Right ventricle myocardium superior (tissue), 1 donor: ENCODE data around the gene KCNJ5. TPM values are rescaled to one million over a fixed set of nuclear protein-coding genes. Genes with fewer than 3 reads are reported as not detected.

Experiments used
- ATAC-seq: fragments of 200-7000 bp; cut with Tn5 transposase; one replicate; pipeline ENCODE4 v1.9.1; 2020; ENCODE audit warnings: mild to moderate bottlenecking; ENCODE audit not compliant: poor library complexity
- DNase-seq: peaks from one replicate; pipeline ENCODE4 v3.0.0-alpha.2; 2020
- intact Hi-C: fragments of 100-400 bp; cut with DNase I; formaldehyde crosslinking; loops from one replicate; pipeline ENCODE4 v1.11.2; 2022
- long read RNA-seq: library from polyadenylated mRNA; unstranded; transcript quantifications from one replicate; pipeline ENCODE4 v2.0.0, GENCODE V29; 2021
- total RNA-seq: library from RNA; stranded (reverse); fragmentation: NEBNext Ultra II Directional; extraction: Animal tissue kit (Norgen Biotek cat#: 25700); gene quantifications from one replicate; pipeline ENCODE4 v1.2.1, GENCODE V29; 2021
- donor health status: DM: no; HTN: yes; CAD: no; lungs with severe emphysema.

Gene KCNJ5
- total RNA-seq, result 4.4 TPM
- long read RNA-seq, full-length matches to known transcripts, result 10 of 14 reads
- long read RNA-seq, partial matches to known transcripts, result 1 of 14 reads
- long read RNA-seq, other reads (novel, unspliced or antisense), result 3 of 14 reads

DNA sequence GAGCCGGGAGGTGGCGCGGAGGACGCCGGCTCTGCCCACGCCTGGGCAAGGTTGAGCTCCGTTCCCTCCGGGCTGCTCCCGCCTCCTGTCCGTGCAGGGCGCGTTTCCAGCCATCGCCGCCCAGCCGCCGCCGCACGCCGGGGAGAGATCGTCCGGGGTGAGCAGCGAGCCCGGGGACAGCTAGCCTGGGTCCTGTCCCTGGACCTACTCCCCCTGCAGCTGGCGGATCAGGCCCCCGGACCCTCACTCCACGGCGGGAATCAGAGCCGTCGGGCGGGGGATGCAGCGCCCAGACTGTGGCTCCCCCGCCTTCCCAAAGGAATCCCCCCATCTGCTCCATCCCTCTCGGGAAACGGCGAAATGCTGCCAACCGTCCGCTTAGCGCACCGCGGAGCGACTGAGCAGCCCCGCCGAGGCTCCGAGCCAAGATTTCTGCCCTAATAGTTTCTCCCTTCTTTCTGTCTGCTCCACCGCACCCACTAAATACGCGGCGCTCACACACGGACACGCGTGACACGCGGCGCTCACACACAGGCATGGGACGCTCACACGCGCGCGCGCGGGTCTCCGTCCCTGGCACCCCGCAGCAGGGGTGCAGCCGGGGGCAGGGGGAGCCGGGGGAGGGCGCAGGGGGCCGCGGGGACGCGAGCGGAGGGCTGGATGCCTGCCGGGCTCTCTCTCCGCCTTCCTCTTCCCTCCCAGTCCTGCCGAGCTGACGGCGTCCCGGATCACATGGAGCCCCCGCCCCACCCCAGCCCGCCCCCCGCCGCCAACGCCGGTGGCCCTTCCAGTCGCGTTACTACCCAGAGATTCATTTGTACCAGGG, at the start of gene KCNJ5:
TSS of gene KCNJ5 (plus strand) at position 814 of the 826 bp plus-strand sequence. CDS start 19,918 bp downstream, outside the sequence.
- peak; percentile 59 for ATAC-seq
- peak; percentile 67 for DNase-seq
- intact Hi-C loops, result no loop called here

DNA sequence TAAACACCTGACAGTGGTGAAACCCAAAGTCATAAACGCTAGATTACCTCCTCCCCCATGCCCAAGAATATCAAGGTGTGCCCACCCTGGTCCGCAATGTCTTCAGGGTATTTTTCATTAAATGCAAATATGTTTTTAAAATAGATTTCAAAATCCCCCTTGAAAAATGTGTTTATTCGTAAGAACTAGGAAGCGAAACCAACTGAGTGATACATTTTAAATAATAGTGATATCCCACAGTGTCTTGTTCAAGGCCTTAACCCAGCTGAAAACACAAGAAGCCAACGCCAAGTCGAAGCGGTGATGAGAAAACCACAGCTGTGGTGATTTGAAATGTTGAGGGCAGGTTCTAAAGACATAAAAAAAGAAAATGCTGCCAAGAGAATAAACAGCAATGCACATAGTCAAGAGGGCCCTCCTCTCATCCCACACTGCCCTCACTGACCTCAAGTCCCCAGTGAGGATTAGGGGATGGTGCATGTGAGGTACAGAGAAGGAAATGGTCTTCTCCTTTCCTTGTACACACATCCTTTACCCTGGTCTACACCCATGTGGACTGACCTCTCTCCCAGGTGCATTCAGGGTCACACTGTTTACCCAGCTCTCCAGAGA, 49.6 kb upstream of the KCNJ5 start:
- ATAC-seq, result no peak
- intact Hi-C loops, result no loop called here
- DNase-seq, result no peak

DNA sequence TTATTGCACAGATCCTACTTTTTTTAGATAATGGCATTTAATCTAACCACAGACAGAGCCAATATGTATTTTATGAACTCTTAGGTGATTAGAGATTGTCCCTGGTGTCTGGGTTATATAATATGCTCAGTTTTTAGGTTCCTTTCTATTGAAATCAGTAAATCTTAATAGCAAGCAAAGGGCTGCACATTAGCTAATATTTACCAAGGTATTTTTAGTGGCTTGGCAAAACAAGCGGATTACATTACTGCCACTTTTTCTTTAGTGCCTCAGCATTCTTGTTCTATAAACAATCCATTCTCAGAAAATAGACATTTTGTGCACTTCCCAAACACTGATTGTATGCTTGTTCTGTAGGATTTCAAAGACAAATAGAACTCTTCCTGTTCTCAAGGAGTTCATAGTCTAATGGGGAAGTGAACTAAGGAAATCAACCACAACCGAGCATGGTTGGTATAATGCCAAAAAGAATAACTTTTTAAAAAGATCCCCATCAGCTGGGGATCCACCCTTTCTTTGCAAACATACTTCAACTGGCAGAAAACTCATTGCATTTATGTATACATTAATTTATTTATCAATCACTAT, 47.9 kb upstream of the KCNJ5 start:
- ATAC-seq, result no peak
- DNase-seq, result no peak
- intact Hi-C loops, result no loop called here

DNA sequence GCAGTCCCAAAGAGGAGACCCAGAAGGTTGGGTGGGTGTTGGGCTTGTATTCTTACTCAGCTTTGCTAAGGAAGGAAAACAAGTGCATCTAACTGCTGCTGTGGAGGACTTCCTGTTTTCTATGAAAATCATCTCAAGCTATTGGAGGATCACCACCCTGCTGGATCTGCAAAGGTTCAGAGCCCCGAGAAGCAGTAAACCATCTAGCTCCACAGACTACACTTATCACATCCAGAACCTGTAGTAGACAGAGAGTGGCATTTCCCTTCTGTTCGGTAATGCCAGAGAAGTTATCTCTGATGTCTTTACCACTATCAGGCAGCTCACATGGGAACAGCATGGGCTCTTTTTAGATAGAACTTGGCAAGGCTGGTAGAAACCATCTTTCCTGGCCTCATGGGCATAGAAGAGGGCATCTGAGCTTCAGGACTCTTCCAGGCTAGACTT, 45.8 kb upstream of the KCNJ5 start:
- ATAC-seq (peak; percentile 80), DNase-seq (no peak)
- intact Hi-C loops, result no loop called here

DNA sequence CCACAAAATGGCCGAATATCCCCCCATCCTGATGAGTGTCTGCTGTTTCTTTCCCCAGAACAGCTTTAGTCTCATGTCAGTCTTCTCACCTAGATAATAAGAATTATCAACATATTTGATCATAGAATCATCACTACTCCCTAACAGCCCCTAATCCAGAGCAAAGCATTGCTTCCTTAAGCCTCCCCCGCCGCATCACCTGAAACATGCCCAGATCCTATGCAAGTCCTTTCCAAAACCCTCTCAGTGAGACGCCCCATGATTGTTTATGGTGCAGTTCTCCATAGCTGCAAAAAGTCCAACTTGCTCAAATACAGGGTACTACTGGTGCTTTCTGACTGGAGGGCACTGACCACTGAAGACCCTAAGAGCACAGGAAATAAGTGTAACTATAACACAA, 44.2 kb upstream of the KCNJ5 start:
- intact Hi-C loops, result no loop called here
- DNase-seq (no peak), ATAC-seq (no peak)

DNA sequence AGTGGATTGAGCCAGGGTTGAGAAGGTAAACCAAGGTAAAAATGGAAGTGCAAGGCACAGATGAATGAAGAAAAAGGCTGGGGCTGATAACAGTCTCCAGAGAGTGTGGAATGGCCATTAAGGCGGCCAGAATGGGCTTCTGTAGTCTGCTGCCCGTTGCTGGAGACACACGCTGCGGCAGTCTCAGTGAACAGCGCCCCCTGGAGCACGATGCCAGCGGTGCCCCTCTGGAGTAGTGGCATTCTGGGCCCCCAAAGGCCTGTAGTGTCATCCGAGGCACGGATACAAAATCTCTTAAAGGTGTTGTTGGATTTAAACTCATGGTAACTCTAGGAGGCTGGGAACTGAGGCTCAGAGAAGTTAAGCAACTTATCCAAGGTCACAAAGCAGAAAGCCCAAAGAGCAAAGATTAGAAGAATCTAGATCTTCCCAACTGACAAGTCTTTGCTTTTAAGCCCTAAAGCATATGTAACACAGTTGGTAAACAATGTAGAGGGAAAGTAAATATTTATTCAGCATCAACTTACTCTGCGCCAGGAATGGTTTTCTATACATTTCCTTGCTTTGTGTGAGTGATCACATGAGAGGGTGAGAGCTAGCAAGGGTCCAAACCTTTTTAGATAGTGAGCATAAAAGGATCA, 42.2 kb upstream of the KCNJ5 start:
- intact Hi-C loops, result no loop called here
- ATAC-seq, result no peak
- peak; percentile 81 for DNase-seq

DNA sequence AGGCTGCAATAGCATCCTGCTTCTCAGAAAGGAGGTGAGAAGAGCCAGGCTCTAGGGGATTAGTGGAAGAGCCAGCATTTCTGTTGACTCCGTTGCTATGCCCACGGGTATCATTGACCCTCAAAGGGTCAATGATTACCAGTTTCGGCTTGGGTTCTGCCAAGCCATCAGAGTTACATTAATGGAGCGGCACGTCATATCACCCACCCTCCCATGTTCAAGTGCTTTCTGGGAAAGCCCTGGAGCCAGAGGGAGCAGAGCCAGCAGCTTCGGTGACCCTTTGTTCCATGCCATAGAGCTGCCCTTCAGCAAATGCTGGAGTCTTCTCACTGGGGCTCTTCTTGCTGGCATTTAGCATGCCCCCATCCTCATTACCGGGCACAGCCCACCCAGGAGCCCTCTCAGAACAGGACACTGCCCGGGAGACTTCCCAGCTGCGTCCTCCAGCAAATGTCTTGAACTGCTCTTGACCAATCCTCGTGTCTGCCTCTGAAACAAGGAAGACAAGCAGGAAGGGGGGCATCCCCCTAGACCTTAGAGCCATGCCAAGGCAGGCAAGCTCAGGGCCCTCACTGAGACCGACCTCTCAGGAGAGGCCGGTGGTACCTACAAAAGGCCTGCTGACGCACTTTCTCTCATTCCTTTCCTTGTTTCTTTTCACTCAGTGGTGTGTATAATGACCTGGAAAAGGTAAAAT, 38.7 kb upstream of the KCNJ5 start:
- peak; percentile 50 for DNase-seq
- peak; percentile 88 for ATAC-seq
- intact Hi-C loops, result no loop called here

DNA sequence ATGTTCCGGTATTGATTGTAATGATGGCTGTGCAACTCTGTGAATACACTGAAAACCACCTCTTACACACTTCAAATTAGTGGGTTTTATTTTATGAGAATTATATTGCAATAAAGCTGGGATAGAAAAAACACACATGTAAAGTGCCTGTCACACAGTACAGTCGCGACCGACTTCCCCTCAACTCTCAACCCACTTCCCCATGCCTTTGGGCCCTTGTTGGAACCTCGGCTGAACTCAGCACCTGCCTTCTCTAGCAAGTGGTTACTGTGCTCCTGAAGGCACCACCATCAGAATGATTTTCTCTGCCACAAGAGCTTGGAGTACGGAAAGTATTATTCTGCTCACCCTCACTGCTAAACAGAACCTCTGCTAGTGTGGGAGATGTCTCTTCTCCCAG, 37.6 kb upstream of the KCNJ5 start:
- no peak for DNase-seq
- intact Hi-C loops, result no loop called here
- no peak for ATAC-seq

DNA sequence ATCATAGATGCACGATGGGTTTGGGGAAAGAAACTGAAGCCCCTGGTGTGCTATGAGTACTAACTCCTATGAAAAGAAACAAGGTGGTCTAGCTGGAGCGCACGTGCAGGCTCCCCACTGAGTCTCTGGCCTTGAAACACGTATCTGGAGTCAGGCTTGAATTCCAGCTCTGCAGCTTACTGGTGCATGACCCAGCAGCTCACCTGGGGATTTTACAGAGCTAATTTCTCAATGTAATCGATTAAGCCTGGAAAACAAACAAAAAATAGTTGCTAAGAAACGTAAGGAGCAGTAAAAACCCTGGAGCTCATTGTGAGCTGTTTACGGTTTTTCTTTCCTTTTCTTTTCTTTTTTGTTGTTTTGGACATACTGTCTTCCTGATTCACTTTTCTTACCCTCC, 36.3 kb upstream of the KCNJ5 start:
- ATAC-seq (no peak), DNase-seq (no peak)
- intact Hi-C loops, result no loop called here

DNA sequence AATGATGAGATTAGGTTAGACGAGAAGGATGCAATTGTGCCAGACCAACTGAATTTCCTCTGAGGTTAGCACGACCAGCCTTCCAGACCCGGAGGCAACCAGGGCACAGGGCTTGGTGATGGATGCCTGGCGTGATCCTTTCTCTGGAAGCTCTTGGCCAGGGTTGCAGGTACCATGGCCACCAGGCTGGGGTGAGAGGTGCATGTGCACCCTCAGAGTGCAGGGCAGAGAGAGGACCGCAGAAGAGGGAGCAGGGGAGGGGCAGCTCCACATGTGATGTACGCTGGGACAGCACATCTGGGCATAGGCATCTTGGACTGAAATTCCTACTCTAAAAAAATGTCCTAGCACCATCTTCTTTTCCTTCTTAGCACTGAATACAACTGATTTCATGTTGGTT, 34.9 kb upstream of the KCNJ5 start:
- DNase-seq (no peak), ATAC-seq (no peak)
- intact Hi-C loops, result no loop called here

DNA sequence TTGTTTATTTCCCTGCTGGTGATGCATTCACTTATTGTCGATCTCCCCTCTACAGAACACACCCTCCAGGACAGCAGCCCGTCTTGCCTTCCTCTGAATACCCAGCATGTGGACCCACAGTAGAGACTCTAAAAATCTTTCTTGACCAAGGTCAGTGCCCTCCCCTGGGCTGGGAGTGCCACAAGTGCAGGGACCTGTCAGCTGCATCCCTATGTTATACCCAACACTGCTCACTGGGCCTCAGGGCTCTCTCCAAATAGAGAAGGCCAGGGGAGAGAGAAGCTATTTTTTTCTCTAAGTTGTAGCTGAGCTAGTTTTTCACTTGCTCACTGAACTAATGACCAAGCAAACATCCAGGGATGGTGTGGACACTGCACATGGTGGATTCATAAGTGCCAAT, 33.8 kb upstream of the KCNJ5 start:
- DNase-seq (no peak), ATAC-seq (no peak)
- intact Hi-C loops, result no loop called here

DNA sequence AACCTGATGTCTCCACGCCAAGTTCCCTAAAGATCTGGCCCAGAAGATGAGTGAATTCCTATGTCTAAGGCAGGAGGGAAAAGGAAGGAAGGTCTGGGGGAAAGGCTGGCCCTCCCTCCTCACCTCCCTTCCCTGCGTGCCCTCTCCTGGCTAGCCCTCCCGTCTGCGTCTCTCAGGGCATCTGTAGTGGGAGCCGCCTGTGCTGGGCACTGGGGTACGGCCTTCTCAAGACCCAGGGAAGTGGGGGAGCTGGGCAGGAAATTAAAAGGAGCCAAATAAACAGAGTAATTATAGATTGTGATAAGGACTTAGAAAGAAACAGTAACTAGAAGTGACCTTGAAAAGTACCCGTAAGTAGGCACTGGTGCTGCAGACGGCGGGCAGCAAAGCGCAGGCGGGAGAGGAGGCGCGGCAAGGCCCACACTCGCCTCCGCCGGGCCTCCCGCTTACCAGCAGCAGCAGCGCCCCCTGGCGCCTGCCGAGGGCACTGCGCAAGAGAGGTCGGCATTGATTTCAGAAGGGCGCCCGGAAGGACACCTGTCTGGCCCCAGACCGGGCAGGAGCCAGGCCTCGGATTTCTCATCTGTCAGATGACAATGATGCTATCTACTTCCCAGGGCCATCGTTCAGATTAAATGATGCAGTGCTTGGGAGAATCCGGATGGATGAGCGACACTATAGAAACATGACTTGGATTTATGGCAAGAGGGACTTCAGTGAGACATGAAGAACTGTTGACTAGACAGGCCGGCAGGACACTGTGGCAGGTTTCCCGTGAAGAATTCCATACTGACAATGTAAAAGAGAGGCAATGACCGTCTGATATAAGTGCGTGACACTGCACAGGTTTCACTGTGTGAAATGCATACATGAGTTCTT, 31.4 kb upstream of the KCNJ5 start:
- intact Hi-C loops, result no loop called here
- ATAC-seq, result peak; percentile 93
- DNase-seq, result peak; percentile 86

DNA sequence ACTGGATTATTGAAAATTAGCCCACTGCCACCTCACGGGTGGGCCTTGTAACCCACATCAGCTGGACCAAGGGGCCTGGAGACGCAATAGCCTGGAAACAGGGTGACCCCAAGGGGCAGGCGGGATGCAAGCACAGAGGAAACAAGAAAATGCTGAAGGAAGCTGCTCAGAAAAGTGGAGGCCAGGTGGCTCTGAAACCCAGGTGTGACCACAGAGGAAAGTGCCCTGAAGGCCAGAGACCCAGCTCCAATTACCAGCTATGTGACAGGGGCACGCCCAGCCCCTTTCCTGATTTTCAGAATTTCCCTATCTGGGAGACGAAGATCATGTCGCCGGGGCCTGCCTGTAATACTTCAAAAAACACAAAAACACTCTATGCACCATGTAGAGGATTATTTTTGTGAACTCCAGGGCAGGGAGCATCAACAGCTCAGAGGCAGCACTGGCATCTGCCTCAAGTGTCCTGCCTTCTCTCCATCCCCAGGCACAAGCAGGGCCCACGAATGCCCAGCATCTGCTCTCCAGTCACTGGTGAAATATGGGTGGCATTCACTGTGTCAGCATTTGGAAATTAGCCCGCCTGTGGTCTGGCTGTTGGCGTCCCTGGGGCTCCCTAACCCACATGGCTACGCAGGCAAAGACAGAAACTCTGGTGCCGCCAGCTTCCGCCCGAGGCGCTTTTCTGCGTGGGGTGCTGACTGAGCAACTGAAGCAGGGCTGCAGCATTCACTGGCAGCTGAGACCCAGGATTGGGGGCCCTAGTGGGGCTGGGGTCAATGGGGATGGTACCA, 30.4 kb upstream of the KCNJ5 start:
- intact Hi-C loops, result no loop called here
- no peak for ATAC-seq
- no peak for DNase-seq

DNA sequence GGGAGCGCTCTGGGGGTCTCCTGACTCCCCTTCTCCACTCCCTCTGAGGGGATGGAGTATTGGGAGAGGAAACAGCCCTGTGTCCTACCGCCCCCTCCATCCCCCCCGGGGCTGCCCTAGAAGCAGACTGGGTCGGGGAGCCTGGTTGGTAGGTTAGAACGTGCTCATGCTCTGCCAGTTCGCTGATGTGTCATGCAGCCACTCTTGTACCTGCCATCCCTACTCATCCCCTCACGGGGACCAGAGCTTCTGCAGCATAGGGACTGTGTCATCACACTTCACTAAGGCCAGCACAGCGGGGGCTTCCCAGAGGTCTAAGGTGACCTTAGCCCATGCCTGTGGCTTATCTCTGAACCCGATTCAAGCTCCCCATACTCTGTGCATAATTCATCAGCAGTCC, 28.8 kb upstream of the KCNJ5 start:
- DNase-seq (no peak), ATAC-seq (no peak)
- intact Hi-C loops, result no loop called here

DNA sequence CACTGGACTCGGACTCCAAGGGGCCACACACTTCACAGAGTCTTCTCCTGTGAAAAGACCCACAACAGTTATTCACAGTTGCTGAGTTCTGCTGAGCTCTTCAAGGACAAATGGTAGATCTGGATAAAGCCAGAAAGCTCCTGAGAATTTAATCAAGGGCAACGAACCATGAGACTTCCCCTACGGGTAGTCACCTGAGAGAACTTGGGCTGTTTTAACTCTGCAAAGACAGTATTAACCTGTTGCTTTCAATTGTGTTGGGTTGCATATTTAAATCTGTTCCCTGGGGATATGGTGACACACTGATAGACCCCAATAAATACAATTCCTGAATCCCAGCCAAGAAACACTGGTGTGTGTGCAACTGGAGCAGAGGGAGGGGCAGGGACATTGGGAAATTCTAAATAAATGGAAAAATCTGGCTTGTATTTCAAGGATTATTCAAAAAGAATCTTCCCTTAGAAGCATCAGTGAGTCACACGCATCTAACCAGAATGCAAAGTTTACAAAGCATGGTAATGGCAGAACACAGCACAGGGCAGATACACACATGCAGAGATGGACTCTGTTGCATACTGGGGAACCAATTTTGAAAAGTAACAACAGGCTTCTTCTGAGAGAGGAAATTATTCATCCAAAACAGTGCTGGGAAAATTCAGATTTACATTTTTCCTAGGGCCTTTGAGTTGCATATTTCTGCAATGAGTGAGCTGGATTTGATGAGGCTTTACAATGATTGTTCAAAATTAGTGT, 28.1 kb upstream of the KCNJ5 start:
- DNase-seq (no peak), ATAC-seq (no peak)
- intact Hi-C loops, result no loop called here

DNA sequence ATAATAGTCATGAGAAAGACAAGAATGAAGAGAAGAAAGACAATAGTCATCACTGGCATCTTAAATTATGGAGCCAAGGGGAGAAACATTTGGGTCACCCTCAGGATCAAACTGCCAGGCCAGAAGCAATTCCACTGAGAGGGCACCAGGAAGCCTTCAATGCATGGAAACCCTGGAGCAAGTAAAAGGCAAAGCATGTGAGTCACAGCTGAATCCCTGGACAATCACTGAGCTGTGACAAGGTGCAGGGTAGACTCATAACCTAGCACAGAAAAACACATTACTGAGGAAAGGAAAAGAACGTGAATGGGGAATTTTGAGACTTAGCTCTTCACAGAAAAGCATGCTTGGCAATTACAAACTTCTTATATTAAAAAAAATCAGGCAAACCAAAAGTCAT, 25.7 kb upstream of the KCNJ5 start:
- DNase-seq (no peak), ATAC-seq (no peak)
- intact Hi-C loops, result no loop called here
